ENCODE data around the gene ADAMTSL3. TPM values are rescaled to one million over a fixed set of nuclear protein-coding genes. Genes with fewer than 3 reads are reported as not detected.

Gene ADAMTSL3
- total RNA-seq, 6 experiments from 2014 or later: 7.5 to 28.7 (median 14.0) TPM

- peak in 1 of 4 donors; percentile 62 for ATAC-seq
- no peak overlapping the region for H3K4me3 ChIP-seq
- H3K9me3 ChIP-seq: no peaks in the 10 kb centered on the region
- intact Hi-C loops (cut with DNase I): loop anchor here in 1 of 2 donors (10.0 kb wide), 1 partner anchor 70 kb away; no protein-coding TSS in a partner anchor
- H3K4me1 ChIP-seq: peaks cover 0 to 33% (median 0%) of the 10 kb centered on the region in 4 donors
- no peaks in the 10 kb centered on the region for H3K27me3 ChIP-seq
- 69% methylated on average over 4 of the region's 4 CpGs for WGBS (ENCODE audit: insufficient coverage, low coverage, low lambda C conversion rate, missing lambda C conversion rate)
- H3K36me3 ChIP-seq: no peaks in the 10 kb centered on the region
- TF ChIP-seq POLR2A (IDR thresholded peaks at IDR 0.05): no peak
- no peak for TF ChIP-seq CTCF (IDR thresholded peaks at IDR 0.05)
- no peak for DNase-seq
- no peak overlapping the region for H3K27ac ChIP-seq
Observed at GRCh38 chr15:83854321-83854720, 200.4 kb downstream of the ADAMTSL3 start.

GRCh38 chr15:83854950-83855707, 201.2 kb downstream of the ADAMTSL3 start:
- no peak for TF ChIP-seq POLR2A (IDR thresholded peaks at IDR 0.05)
- no peak for TF ChIP-seq CTCF (IDR thresholded peaks at IDR 0.05)
- H3K36me3 ChIP-seq: no peaks in the 10 kb centered on the region
- ATAC-seq (peak; percentile 89 to 92 (median 90)), DNase-seq (no peak)
- 70% methylated on average over 3 of the region's 3 CpGs for WGBS (ENCODE audit: insufficient coverage, low coverage, low lambda C conversion rate, missing lambda C conversion rate)
- no peak overlapping the region for H3K27ac ChIP-seq
- no peaks in the 10 kb centered on the region for H3K27me3 ChIP-seq
- intact Hi-C loops (cut with DNase I): loop anchor here in 1 of 2 donors (10.0 kb wide), 1 partner anchor 70 kb away; no protein-coding TSS in a partner anchor
- H3K4me3 ChIP-seq: no peak overlapping the region
- H3K4me1 ChIP-seq: peaks cover 0 to 33% (median 0%) of the 10 kb centered on the region in 4 donors
- H3K9me3 ChIP-seq: no peaks in the 10 kb centered on the region

- TF ChIP-seq POLR2A (IDR thresholded peaks at IDR 0.05) (no peak), CTCF (IDR thresholded peaks at IDR 0.05) (no peak)
- intact Hi-C loops (cut with DNase I): loop anchor here in 1 of 2 donors (10.0 kb wide), 1 partner anchor 69 kb away; no protein-coding TSS in a partner anchor
- Histone ChIP-seq H3K27ac (no peak overlapping the region), H3K4me1 (peaks cover 0 to 33% (median 0%) of the 10 kb centered on the region in 4 donors), H3K9me3 (no peaks in the 10 kb centered on the region), H3K4me3 (no peak overlapping the region), H3K36me3 (no peaks in the 10 kb centered on the region), H3K27me3 (no peaks in the 10 kb centered on the region)
- no peak for DNase-seq
- ATAC-seq: no peak
- 67% methylated on average over 1 of the region's 1 CpG for WGBS (ENCODE audit: insufficient coverage, low coverage, low lambda C conversion rate, missing lambda C conversion rate)
Observed at GRCh38 chr15:83855956-83856355, 202.0 kb downstream of the ADAMTSL3 start.

- no peak overlapping the region for H3K4me3 ChIP-seq
- H3K9me3 ChIP-seq: no peaks in the 10 kb centered on the region
- H3K27ac ChIP-seq: no peak overlapping the region
- H3K27me3 ChIP-seq: no peaks in the 10 kb centered on the region
- H3K36me3 ChIP-seq: no peaks in the 10 kb centered on the region
- whole genome bisulfite sequencing (ENCODE audit: insufficient coverage, low coverage, low lambda C conversion rate, missing lambda C conversion rate): 82% methylated on average over 5 of the region's 5 CpGs
- peaks cover 0 to 33% (median 0%) of the 10 kb centered on the region in 4 donors for H3K4me1 ChIP-seq
- intact Hi-C loops (cut with DNase I): loop anchor here in 1 of 2 donors (10.0 kb wide), 1 partner anchor 66 kb away; no protein-coding TSS in a partner anchor
- TF ChIP-seq POLR2A (IDR thresholded peaks at IDR 0.05): no peak
- TF ChIP-seq CTCF (IDR thresholded peaks at IDR 0.05): no peak
- ATAC-seq (peak in 2 of 4 donors; percentile 53 to 81), DNase-seq (no peak)
Observed at GRCh38 chr15:83858820-83859505, 205.0 kb downstream of the ADAMTSL3 start.
